Measurements from ENCODE around the gene NWD2. TPM values are rescaled to one million over a fixed set of nuclear protein-coding genes. Genes with fewer than 3 reads are reported as not detected.

The NWD2 gene
- total RNA-seq, 1 experiment from 2014 or later = not detected

GRCh38 chr4:37470245-37470644, 225.7 kb downstream of the NWD2 start:
- H3K9me3 ChIP-seq (ENCODE audit: control insufficient read depth in 1 of 2, insufficient read depth in 1 of 2, low read depth in 1 of 2, low read length in 2 of 2) = no peaks in the 10 kb centered on the region
- no peak overlapping the region for H2AFZ ChIP-seq (ENCODE audit: low read depth, low read length, poor library complexity, severe bottlenecking)
- intact Hi-C loops (cut with micrococcal nuclease) = no loop called here
- H3K27ac ChIP-seq (ENCODE audit: low read depth, low read length) = no peak overlapping the region
- no peak for ATAC-seq
- no peaks in the 10 kb centered on the region for H3K9me2 ChIP-seq (ENCODE audit: insufficient read depth)
- H4K20me1 ChIP-seq (ENCODE audit: insufficient read depth) = no peaks in the 10 kb centered on the region
- BruUV-seq (replicated peaks) = no TSS peak
- DNase-seq (ENCODE audit: low read depth, low spot score) = no peak
- H3K9ac ChIP-seq (ENCODE audit: low read length) = no peak overlapping the region
- ChIA-PET POLR2A (no interaction called here), RAD21 (ENCODE audit: low non-redundant PET in 1 of 2, low total read pairs in 2 of 2, uncharacterized antibody in 2 of 2, unreplicated experiment in 2 of 2) (no interaction called here), CTCF (no interaction called here)
- no peaks in the 10 kb centered on the region for H3K79me2 ChIP-seq (ENCODE audit: insufficient read depth, low read length)
- no peaks in the 10 kb centered on the region for H3K4me1 ChIP-seq (ENCODE audit: control insufficient read depth in 1 of 2, insufficient read depth in 2 of 2, low read length in 2 of 2)
- no peak for TF ChIP-seq EZH2phosphoT487 (IDR thresholded peaks at IDR 0.05; ENCODE audit: borderline replicate concordance)
- TF ChIP-seq ELF1 (IDR thresholded peaks at IDR 0.05; ENCODE audit: borderline replicate concordance, low read depth) = no peak
- no peak for TF ChIP-seq EGR1 (IDR thresholded peaks at IDR 0.05; ENCODE audit: low read depth)
- TF ChIP-seq MAX (IDR thresholded peaks at IDR 0.05) = no peak
- no peak for TF ChIP-seq EZH2 (IDR thresholded peaks at IDR 0.05)
- no peak for TF ChIP-seq TCF7L2 (IDR thresholded peaks at IDR 0.05; ENCODE audit: borderline replicate concordance, extremely low read depth, insufficient read depth, insufficient read length)
- TF ChIP-seq REST (IDR thresholded peaks at IDR 0.05; ENCODE audit: low read depth) = no peak
- TF ChIP-seq YY1 (IDR thresholded peaks at IDR 0.05; ENCODE audit: extremely low read depth, insufficient replicate concordance, low read depth, low read length) = no peak
- TF ChIP-seq ZBTB33 (IDR thresholded peaks at IDR 0.05; ENCODE audit: extremely low read depth, insufficient replicate concordance, low read length) = no peak
- no peak overlapping the region for H3K4me2 ChIP-seq (ENCODE audit: low read length)
- no peaks in the 10 kb centered on the region for H3K36me3 ChIP-seq (ENCODE audit: control insufficient read depth in 1 of 2, insufficient read depth in 2 of 2, low read length in 2 of 2)
- H3K27me3 ChIP-seq (ENCODE audit: insufficient read depth, low read length) = no peaks in the 10 kb centered on the region
- no peak overlapping the region for H3K4me3 ChIP-seq (replicated peaks in 1 of 2; ENCODE audit: low read depth in 1 of 2, low read length in 2 of 2)

All from HCT116 (cell line).